Bronchial epithelial cell (primary cell): ENCODE measurements around the gene TSPAN16. TPM values are rescaled to one million over a fixed set of nuclear protein-coding genes. Genes with fewer than 3 reads are reported as not detected.

Source experiments
- DNase-seq: peaks from one replicate; pipeline ENCODE4 v3.0.0-alpha.2; 2010; ENCODE audit warnings: low read depth
- FAIRE-seq: peaks from 2 replicates; lab custom pipeline; 2011; peaks lifted over from hg19 to GRCh38; lab: Jason Lieb, UNC
- H3K27me3 ChIP-seq: 2 replicates; pipeline ENCODE4 v1.5.1; 2011; ENCODE audit warnings: low read length; ENCODE audit not compliant: control insufficient read depth, insufficient read depth
- H3K36me3 ChIP-seq: 2 replicates; pipeline ENCODE4 v1.5.1; 2011; ENCODE audit warnings: low read length; ENCODE audit not compliant: control insufficient read depth, insufficient read depth
- H3K4me3 ChIP-seq: 2 replicates; pipeline ENCODE4 v1.5.1; 2011; ENCODE audit warnings: mild to moderate bottlenecking, low read depth, low read length, control low read depth
- CTCF ChIP-seq: IDR thresholded peaks from 2 replicates; pipeline ENCODE4 v1.5.1; 2011; ENCODE audit warnings: mild to moderate bottlenecking, moderate library complexity, low read length, control low read depth, inconsistent platforms; ENCODE audit not compliant: insufficient read depth, severe bottlenecking
- total RNA-seq: library from RNA; depleted of rRNA; stranded (reverse); fragments of >200 nt; gene quantifications from 2 replicates; pipeline ENCODE4 v1.2.1, GENCODE V29; 2014

The TSPAN16 gene
- total RNA-seq, 1 donor from 2014 or later: not detected

- TF ChIP-seq CTCF: no peak
- FAIRE-seq (no peak), DNase-seq (peak; percentile 71)
- H3K36me3 ChIP-seq: no peaks in the 10 kb centered on the region
- H3K27me3 ChIP-seq: no peaks in the 10 kb centered on the region
- H3K4me3 ChIP-seq: peak within 1 kb of the TSS; percentile 46
These were observed 59.5 kb downstream of the TSPAN16 start, which contains the start of gene PLPPR2 for GRCh38 chr19:11355160-11356073. Gene PLPPR2 (plus strand): TSS chr19:11355432. CDS start chr19:11357674, 2,242 bp downstream.

- FAIRE-seq: peak; percentile 96
- DNase-seq: no peak
- Histone ChIP-seq H3K36me3 (no peaks in the 10 kb centered on the region), H3K27me3 (no peaks in the 10 kb centered on the region), H3K4me3 (peak overlapping the region; percentile 46)
- TF ChIP-seq CTCF: no peak
These were observed 60.1 kb downstream of the TSPAN16 start for GRCh38 chr19:11356074-11356397.

- H3K36me3 ChIP-seq: peaks cover 1% of the 10 kb centered on the region
- no peak for TF ChIP-seq CTCF
- no peak for FAIRE-seq
- no peaks in the 10 kb centered on the region for H3K27me3 ChIP-seq
- no peak for DNase-seq
- H3K4me3 ChIP-seq: no peak overlapping the region
These were observed 61.0 kb downstream of the TSPAN16 start for GRCh38 chr19:11356676-11357550.

- no peak overlapping the region for H3K4me3 ChIP-seq
- DNase-seq (no peak), FAIRE-seq (no peak)
- no peak for TF ChIP-seq CTCF
- no peaks in the 10 kb centered on the region for H3K27me3 ChIP-seq
- peaks cover 8% of the 10 kb centered on the region for H3K36me3 ChIP-seq
These were observed 63.5 kb downstream of the TSPAN16 start for GRCh38 chr19:11359421-11359820.

GRCh38 chr19:11361037-11361770 is 65.2 kb downstream of the TSPAN16 start:
- peaks cover 10% of the 10 kb centered on the region for H3K36me3 ChIP-seq
- DNase-seq: peak; percentile 45
- no peak overlapping the region for H3K4me3 ChIP-seq
- no peak for TF ChIP-seq CTCF
- no peaks in the 10 kb centered on the region for H3K27me3 ChIP-seq
- no peak for FAIRE-seq
